Activated B cell treated with CpG ODN at 0.5 μM for 24 hours (primary cell): ENCODE data around the gene PAGE4. TPM values are rescaled to one million over a fixed set of nuclear protein-coding genes. Genes with fewer than 3 reads are reported as not detected.

Experiments used
- ATAC-seq: fragments of 200-7000 bp; cut with Tn5 transposase; one replicate; pipeline ENCODE4 v1.10.0; 2021; ENCODE audit warnings: low read depth, mild to moderate bottlenecking, moderate library complexity
- CTCF ChIA-PET: fragments of 350-600 bp; sonication (Branson Sonifier 250); formaldehyde crosslinking; loops from one replicate; lab custom pipeline; 2021; ENCODE audit warnings: antibody characterized with exemption; lab: Charles Lee
- POLR2A ChIA-PET: fragments of 350-600 bp; sonication (Branson Sonifier 250); formaldehyde crosslinking; loops from one replicate; lab custom pipeline; 2021; ENCODE audit warnings: antibody characterized with exemption; lab: Charles Lee
- DNase-seq: peaks from one replicate; pipeline ENCODE4 v3.0.0; 2022
- H3K27ac Mint-ChIP-seq: one replicate; pipeline ENCODE4 v1.8.0; 2020; ENCODE audit warnings: mixed read lengths
- H3K27me3 Mint-ChIP-seq: one replicate; pipeline ENCODE4 v1.8.0; 2021; ENCODE audit warnings: mixed read lengths
- H3K36me3 Mint-ChIP-seq: one replicate; pipeline ENCODE4 v1.8.0; 2021; ENCODE audit warnings: low read depth, mixed read lengths
- H3K4me1 Mint-ChIP-seq: one replicate; pipeline ENCODE4 v1.8.0; 2021; ENCODE audit warnings: mixed read lengths
- H3K4me3 Mint-ChIP-seq: one replicate; pipeline ENCODE4 v1.8.0; 2020; ENCODE audit warnings: mild to moderate bottlenecking, mixed read lengths
- H3K9me3 Mint-ChIP-seq: one replicate; pipeline ENCODE4 v1.8.0; 2020; ENCODE audit warnings: mixed read lengths
- intact Hi-C: fragments of 100-400 bp; cut with micrococcal nuclease; formaldehyde crosslinking; loops from one replicate; pipeline ENCODE4 v1.15.1; 2024
- total RNA-seq: library from RNA; stranded (reverse); gene quantifications from 2 replicates; pipeline ENCODE4 v1.2.3, GENCODE V29; 2022
- TF ChIP-seq, protein P1 (sequence below): fragments of 200-600 bp; IDR thresholded peaks from one replicate; pipeline ENCODE4 v1.8.0; 2022; ENCODE audit warnings: antibody characterized with exemption, mild to moderate bottlenecking

PAGE4 gene
- total RNA-seq, 1 donor from 2014 or later: not detected

DNA sequence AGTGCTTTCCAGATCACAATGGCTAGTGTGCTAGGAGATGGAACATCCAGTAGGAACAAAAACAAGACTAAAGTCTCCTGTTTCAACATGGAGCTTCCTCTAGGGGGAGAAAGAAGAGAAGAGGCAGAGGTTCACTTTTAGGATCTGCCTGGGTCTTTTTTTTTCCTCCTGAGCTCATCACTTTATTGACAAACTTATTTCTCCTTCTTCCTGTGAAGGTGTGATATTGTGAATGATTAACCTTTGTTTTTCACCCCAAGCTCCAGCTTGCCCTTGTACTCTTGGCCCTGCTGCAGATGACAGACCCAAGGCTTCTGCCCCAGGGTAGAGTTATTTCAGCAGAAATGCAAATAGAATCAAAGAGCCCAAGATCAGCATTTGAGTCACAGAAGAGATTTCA lies 13.5 kb downstream of the PAGE4 start:
- POLR2A ChIA-PET: no interaction called here
- no peaks in the 10 kb centered on the region for H3K4me1 Mint-ChIP-seq

DNA sequence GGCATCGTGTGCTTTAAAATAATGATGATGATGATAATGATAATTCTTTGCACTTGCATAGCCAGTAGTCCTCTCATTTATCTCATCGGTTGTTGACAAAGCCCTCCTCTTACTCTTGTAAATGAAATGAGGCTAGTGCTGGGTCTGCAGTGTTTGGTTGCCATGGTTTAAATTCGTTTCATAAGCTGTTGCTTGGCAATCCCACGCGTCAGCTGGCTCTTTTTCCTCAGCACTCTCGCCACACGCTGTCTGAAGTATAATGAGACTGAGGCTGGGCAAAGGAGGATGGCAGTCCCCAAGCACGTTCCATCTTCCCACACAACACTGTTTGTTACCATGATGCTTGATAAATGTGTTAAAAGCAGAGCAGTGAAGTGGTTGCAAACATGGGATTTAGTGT lies 15.5 kb downstream of the PAGE4 start:
- TF ChIP-seq, protein P1, sequence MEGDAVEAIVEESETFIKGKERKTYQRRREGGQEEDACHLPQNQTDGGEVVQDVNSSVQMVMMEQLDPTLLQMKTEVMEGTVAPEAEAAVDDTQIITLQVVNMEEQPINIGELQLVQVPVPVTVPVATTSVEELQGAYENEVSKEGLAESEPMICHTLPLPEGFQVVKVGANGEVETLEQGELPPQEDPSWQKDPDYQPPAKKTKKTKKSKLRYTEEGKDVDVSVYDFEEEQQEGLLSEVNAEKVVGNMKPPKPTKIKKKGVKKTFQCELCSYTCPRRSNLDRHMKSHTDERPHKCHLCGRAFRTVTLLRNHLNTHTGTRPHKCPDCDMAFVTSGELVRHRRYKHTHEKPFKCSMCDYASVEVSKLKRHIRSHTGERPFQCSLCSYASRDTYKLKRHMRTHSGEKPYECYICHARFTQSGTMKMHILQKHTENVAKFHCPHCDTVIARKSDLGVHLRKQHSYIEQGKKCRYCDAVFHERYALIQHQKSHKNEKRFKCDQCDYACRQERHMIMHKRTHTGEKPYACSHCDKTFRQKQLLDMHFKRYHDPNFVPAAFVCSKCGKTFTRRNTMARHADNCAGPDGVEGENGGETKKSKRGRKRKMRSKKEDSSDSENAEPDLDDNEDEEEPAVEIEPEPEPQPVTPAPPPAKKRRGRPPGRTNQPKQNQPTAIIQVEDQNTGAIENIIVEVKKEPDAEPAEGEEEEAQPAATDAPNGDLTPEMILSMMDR: no peak

More for the DNA sequence above, 13.5 kb downstream of the PAGE4 start:
- no peak overlapping the region for H3K27ac Mint-ChIP-seq
- TF ChIP-seq, protein P1: no peak
- DNase-seq: no peak
- H3K9me3 Mint-ChIP-seq: no peaks in the 10 kb centered on the region
- no peak overlapping the region for H3K4me3 Mint-ChIP-seq
- CTCF ChIA-PET: no interaction called here
- H3K27me3 Mint-ChIP-seq: no peaks in the 10 kb centered on the region
- ATAC-seq: no peak
- intact Hi-C loops: loop anchor here (1.0 kb wide), 1 partner anchor 37 kb away; the partner anchor contains the start of gene USP27X
- no peaks in the 10 kb centered on the region for H3K36me3 Mint-ChIP-seq

DNA sequence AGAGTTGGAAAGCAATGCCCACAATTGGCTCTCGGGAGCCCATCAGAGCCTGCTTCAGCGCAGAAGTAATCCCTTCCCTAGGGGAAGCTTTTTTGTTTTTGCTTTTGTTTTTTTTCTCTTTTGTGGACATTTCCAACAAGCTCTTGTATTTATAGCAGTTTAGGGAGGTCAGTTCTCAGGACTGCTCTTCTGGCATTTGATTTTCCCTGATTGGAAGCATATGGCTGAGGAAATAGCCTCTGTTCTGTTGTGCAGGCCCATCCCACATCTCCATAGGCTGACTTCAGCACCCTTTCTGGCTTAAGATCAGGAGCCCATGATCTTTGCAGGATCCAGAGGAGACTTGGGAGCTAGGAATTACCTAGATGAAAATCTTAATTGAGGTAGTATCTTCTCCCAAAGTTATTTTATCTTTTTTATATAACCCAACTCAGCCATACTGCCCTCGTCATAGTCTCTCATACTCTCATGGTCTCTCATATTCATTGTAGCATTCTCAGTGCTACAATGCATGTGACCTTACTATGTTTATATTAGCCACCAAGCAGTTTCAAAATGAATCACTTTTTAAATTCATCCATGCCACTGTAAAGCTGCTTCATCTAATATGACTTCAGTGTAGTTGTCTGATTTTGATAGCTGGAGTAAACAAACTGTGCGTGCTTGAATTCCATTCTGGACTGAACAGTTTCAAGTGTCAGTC lies 16.7 kb downstream of the PAGE4 start:
- CTCF ChIA-PET: interaction anchor here (1.2 kb wide), 1 partner anchor 33 kb away, joined by 4 read pairs; no protein-coding TSS in a partner anchor
- DNase-seq (no peak), ATAC-seq (no peak)
- no peaks in the 10 kb centered on the region for H3K27me3 Mint-ChIP-seq
- H3K9me3 Mint-ChIP-seq: no peaks in the 10 kb centered on the region
- H3K4me1 Mint-ChIP-seq: peaks cover 5% of the 10 kb centered on the region
- H3K27ac Mint-ChIP-seq: no peak overlapping the region
- TF ChIP-seq, protein P1: no peak
- H3K36me3 Mint-ChIP-seq: no peaks in the 10 kb centered on the region
- H3K4me3 Mint-ChIP-seq: no peak overlapping the region
- POLR2A ChIA-PET: no interaction called here
- intact Hi-C loops: no loop called here

More for the DNA sequence above, 15.5 kb downstream of the PAGE4 start:
- no peaks in the 10 kb centered on the region for H3K9me3 Mint-ChIP-seq
- no peak overlapping the region for H3K27ac Mint-ChIP-seq
- H3K4me3 Mint-ChIP-seq: no peak overlapping the region
- intact Hi-C loops: no loop called here
- DNase-seq (no peak), ATAC-seq (no peak)
- no peaks in the 10 kb centered on the region for H3K27me3 Mint-ChIP-seq
- H3K36me3 Mint-ChIP-seq: no peaks in the 10 kb centered on the region
- H3K4me1 Mint-ChIP-seq: peaks cover 2% of the 10 kb centered on the region
- CTCF ChIA-PET: no interaction called here
- POLR2A ChIA-PET: no interaction called here

DNA sequence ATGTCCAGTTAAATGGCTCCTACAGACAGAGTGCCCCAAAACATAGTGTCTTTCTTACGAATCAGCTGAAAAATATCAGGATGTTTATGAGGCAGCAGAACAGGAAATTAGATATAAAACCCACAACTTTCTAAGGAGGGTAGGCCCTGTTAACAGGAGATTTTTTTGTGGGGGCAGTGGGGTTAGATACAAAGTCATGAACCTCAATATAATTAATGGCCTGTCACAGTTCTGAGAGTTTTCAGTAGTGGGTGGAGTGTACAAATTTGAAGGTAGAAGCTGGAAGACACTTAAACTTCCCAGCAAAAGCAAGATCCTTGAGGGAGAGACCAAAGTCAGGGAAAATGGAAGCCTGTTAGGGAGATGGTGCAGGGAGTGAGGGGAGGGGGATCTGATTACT lies 17.4 kb downstream of the PAGE4 start:
- Mint-ChIP-seq H3K36me3 (no peaks in the 10 kb centered on the region), H3K4me1 (peaks cover 5% of the 10 kb centered on the region), H3K27me3 (no peaks in the 10 kb centered on the region), H3K4me3 (no peak overlapping the region), H3K27ac (no peak overlapping the region), H3K9me3 (no peaks in the 10 kb centered on the region)
- DNase-seq (no peak), ATAC-seq (no peak)
- POLR2A ChIA-PET: no interaction called here
- CTCF ChIA-PET: interaction anchor here (1.2 kb wide), 1 partner anchor 32 kb away, joined by 4 read pairs; no protein-coding TSS in a partner anchor
- intact Hi-C loops: no loop called here
- TF ChIP-seq, protein P1: no peak

DNA sequence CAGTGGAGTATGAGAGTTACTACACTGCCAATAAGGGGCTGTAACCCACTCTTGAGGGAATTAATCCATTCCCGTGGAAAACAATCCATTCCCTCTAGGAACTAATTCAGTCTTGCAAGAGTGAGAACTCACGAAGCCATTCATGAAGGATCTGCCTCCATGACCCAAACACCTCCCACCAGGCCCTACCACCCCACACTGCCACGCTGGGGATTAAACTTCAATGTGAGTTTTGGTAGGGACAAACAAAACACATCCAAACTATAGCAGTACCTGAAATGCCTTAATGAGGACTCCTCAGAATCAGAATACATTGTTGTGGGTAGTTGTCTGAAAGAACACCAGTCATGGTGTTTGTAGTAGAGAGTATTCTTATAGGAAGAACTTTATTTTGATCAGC lies 19.2 kb downstream of the PAGE4 start:
- no peak overlapping the region for H3K4me3 Mint-ChIP-seq
- POLR2A ChIA-PET: no interaction called here
- CTCF ChIA-PET: interaction anchor here (1.4 to 1.5 kb wide), 2 partner anchors 11 to 29 kb away, joined by 3 read pairs; no protein-coding TSS in a partner anchor
- H3K27ac Mint-ChIP-seq: no peak overlapping the region
- peaks cover 5% of the 10 kb centered on the region for H3K4me1 Mint-ChIP-seq
- intact Hi-C loops: no loop called here
- H3K36me3 Mint-ChIP-seq: no peaks in the 10 kb centered on the region
- ATAC-seq: no peak
- no peak for DNase-seq
- TF ChIP-seq, protein P1: no peak
- H3K27me3 Mint-ChIP-seq: no peaks in the 10 kb centered on the region
- no peaks in the 10 kb centered on the region for H3K9me3 Mint-ChIP-seq
